GM23248 (cell line): Measurements from ENCODE around the gene PPOX.

Experiments used
- EZH2 ChIP-seq: fragments of 200-600 bp; sonication (generic); IDR thresholded peaks from 2 replicates; pipeline ENCODE4 v1.6.1; 2018; ENCODE audit warnings: antibody characterized with exemption, mild to moderate bottlenecking; ENCODE audit not compliant: insufficient read depth, poor library complexity, severe bottlenecking
- EZH2phosphoT487 ChIP-seq: fragments of 200-600 bp; sonication (generic); IDR thresholded peaks from 2 replicates; pipeline ENCODE4 v1.6.1; 2018; ENCODE audit warnings: antibody characterized with exemption, moderate library complexity, mild to moderate bottlenecking, low read depth; ENCODE audit not compliant: insufficient read depth

DNA sequence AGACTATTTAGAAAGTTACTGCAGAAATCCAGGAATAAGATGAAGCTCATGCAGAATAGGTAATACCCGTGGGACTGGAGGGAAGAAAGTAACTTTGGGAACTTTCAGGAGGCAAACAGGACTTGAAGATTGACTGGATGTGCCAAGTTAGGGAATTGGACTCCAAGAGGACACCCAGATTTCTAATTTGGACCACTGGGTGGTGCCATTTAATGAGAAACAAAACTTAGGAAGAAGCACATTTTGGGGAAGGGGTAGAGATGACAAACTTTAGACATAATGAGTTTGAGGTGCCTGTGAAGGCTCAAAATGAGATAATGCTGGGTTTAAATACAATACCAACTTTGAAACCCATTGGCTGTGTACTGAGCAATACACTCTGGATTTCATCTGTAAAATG, 14.4 kb downstream of the PPOX start:
- TF ChIP-seq EZH2 (no peak), EZH2phosphoT487 (no peak)
